Stimulated activated CD4-positive, alpha-beta T cell treated with anti-CD3 and anti-CD28 coated beads, Interleukin-15, amount 100 ng/mL, for 24 hours (primary cell): ENCODE results near the gene GPR137B.

Experiments used
- DNase-seq: peaks from one replicate; pipeline ENCODE4 v3.0.0-alpha.2; 2020

Gene GPR137B

GRCh38 chr1:236142253-236143103 is at the start of gene GPR137B:
GPR137B (plus strand) TSS chr1:236142539; CDS start chr1:236142623, 84 bp downstream.
- DNase-seq = peak; percentile 76

- no peak for DNase-seq
These were observed 49.4 kb upstream of the GPR137B start for GRCh38 chr1:236092899-236093298.

- DNase-seq = no peak
These were observed 46.4 kb upstream of the GPR137B start for GRCh38 chr1:236095705-236096520.

GRCh38 chr1:236096660-236097482 is 45.5 kb upstream of the GPR137B start:
- DNase-seq = peak; percentile 81

GRCh38 chr1:236098267-236098666 is 44.1 kb upstream of the GPR137B start:
- no peak for DNase-seq

- no peak for DNase-seq
These were observed 42.9 kb upstream of the GPR137B start for GRCh38 chr1:236099355-236099974.

- no peak for DNase-seq
These were observed 41.5 kb upstream of the GPR137B start for GRCh38 chr1:236100799-236101198.

GRCh38 chr1:236101233-236102200 is 40.8 kb upstream of the GPR137B start:
- no peak for DNase-seq

GRCh38 chr1:236102611-236103010 is 39.7 kb upstream of the GPR137B start:
- DNase-seq = no peak

- DNase-seq = no peak
These were observed 39.3 kb upstream of the GPR137B start for GRCh38 chr1:236103059-236103458.

- DNase-seq = peak; percentile 65
These were observed 38.6 kb upstream of the GPR137B start for GRCh38 chr1:236103646-236104218.

- DNase-seq = no peak
These were observed 35.0 kb upstream of the GPR137B start for GRCh38 chr1:236107121-236107907.

GRCh38 chr1:236108027-236108648 is 34.2 kb upstream of the GPR137B start:
- no peak for DNase-seq

- DNase-seq = no peak
These were observed 32.2 kb upstream of the GPR137B start for GRCh38 chr1:236110137-236110536.

GRCh38 chr1:236111527-236112331 is 30.6 kb upstream of the GPR137B start:
- no peak for DNase-seq

GRCh38 chr1:236112332-236112627 is 30.1 kb upstream of the GPR137B start:
- DNase-seq = no peak

GRCh38 chr1:236113324-236114032 is 28.9 kb upstream of the GPR137B start:
- no peak for DNase-seq

- no peak for DNase-seq
These were observed 28.1 kb upstream of the GPR137B start for GRCh38 chr1:236114076-236114747.
